Keratinocyte (primary cell): ENCODE results near the gene CYP11A1. TPM values are rescaled to one million over a fixed set of nuclear protein-coding genes. Genes with fewer than 3 reads are reported as not detected.
A peak's percentile ranks its signal among the peaks of the same experiment; 100 is the strongest.

Experiments used
- DNase-seq: peaks from one replicate; pipeline ENCODE4 v3.0.0-alpha.2; 2011; ENCODE audit warnings: low read depth, missing footprints, low spot score
- FAIRE-seq: peaks from 2 replicates; lab custom pipeline; 2011; peaks lifted over from hg19 to GRCh38; lab: Jason Lieb, UNC
- H2AFZ ChIP-seq: 2 replicates; pipeline ENCODE4 v1.6.0; 2012; ENCODE audit warnings: low read length, control low read depth, inconsistent platforms; ENCODE audit not compliant: control insufficient read depth
- H3K27ac ChIP-seq: 2 replicates; pipeline ENCODE4 v1.5.1; 2011; ENCODE audit warnings: low read length; ENCODE audit not compliant: control insufficient read depth, insufficient read depth
- H3K27me3 ChIP-seq: 3 replicates; pipeline ENCODE4 v1.6.0; 2011; ENCODE audit warnings: low read length; ENCODE audit not compliant: control insufficient read depth, insufficient read depth; ENCODE audit errors: extremely low read depth
- H3K36me3 ChIP-seq, 2 experiments: 2 replicates in 1 of 2; 3 replicates in 1 of 2; pipeline ENCODE4 v1.5.1; 2011; ENCODE audit warnings: low read length in 2 of 2, mild to moderate bottlenecking in 1 of 2; ENCODE audit not compliant: control insufficient read depth in 2 of 2, insufficient read depth in 2 of 2; ENCODE audit errors: extremely low read depth in 1 of 2
- H3K4me1 ChIP-seq: 3 replicates; pipeline ENCODE4 v1.5.1; 2011; ENCODE audit warnings: low read length; ENCODE audit not compliant: control insufficient read depth, insufficient read depth; ENCODE audit errors: extremely low read depth
- H3K4me2 ChIP-seq: 3 replicates; pipeline ENCODE4 v1.6.0; 2011; ENCODE audit warnings: low read depth, low read length; ENCODE audit not compliant: control insufficient read depth, insufficient read depth; ENCODE audit errors: extremely low read depth
- H3K4me3 ChIP-seq, 3 experiments: fragments of 200-600 bp in 1 of 3; sonication (generic) in 1 of 3; 2 replicates in 2 of 3; 3 replicates in 1 of 3; pipeline ENCODE4 v1.5.1; 2011 to 2016; ENCODE audit warnings: low read length in 3 of 3, mild to moderate bottlenecking in 3 of 3, control low read depth in 2 of 3, inconsistent platforms in 1 of 3, low read depth in 1 of 3, mixed read lengths in 1 of 3, mixed run types in 1 of 3, moderate library complexity in 1 of 3; ENCODE audit not compliant: control insufficient read depth in 2 of 3, insufficient read depth in 2 of 3; ENCODE audit errors: extremely low read depth in 1 of 3
- H3K79me2 ChIP-seq: 2 replicates; pipeline ENCODE4 v1.6.0; 2012; ENCODE audit warnings: low read length; ENCODE audit not compliant: control insufficient read depth, insufficient read depth
- H3K9ac ChIP-seq: 3 replicates; pipeline ENCODE4 v1.6.0; 2011; ENCODE audit warnings: low read length; ENCODE audit not compliant: control insufficient read depth, insufficient read depth; ENCODE audit errors: extremely low read depth
- H3K9me1 ChIP-seq: 3 replicates; pipeline ENCODE4 v1.6.0; 2011; ENCODE audit warnings: low read length; ENCODE audit not compliant: control insufficient read depth, insufficient read depth; ENCODE audit errors: extremely low read depth
- H3K9me3 ChIP-seq: 2 replicates; pipeline ENCODE4 v1.5.1; 2012; ENCODE audit warnings: low read depth, low read length; ENCODE audit not compliant: control insufficient read depth
- H4K20me1 ChIP-seq: 3 replicates; pipeline ENCODE4 v1.6.0; 2011; ENCODE audit warnings: low read length; ENCODE audit not compliant: control insufficient read depth, insufficient read depth; ENCODE audit errors: extremely low read depth
- EZH2 ChIP-seq: IDR thresholded peaks from one replicate; pipeline ENCODE4 v1.6.1; 2012; ENCODE audit warnings: inconsistent platforms, mild to moderate bottlenecking, low read length, moderate library complexity
- dilution Hi-C: fragments of 300-500 bp; cut with MboI; formaldehyde crosslinking; loops from one replicate; pipeline ENCODE4 v1.7.0; 2020; ENCODE audit warnings: low sequenced_read_pairs; ENCODE audit not compliant: extremely low pct_ligation_motif_present
- polyA plus RNA-seq, 5 experiments: library from polyadenylated mRNA; depleted of rRNA in 3 of 5; stranded (reverse) in 3 of 5; stranded (forward) in 1 of 5; unstranded in 1 of 5; fragments of >200 nt; gene quantifications; 1 replicate in 1 of 5; 2 replicates in 3 of 5; 3 replicates in 1 of 5; pipeline versions ENCODE4 v1.2.1 to v1.2.3, GENCODE V29; 2011 to 2012; ENCODE audit warnings: missing spikeins in 2 of 5, low read depth in 1 of 5, low replicate concordance in 1 of 5
- TF ChIP-seq, protein P1 (sequence below), 3 experiments: IDR thresholded peaks in 1 of 3; conservative IDR thresholded peaks in 1 of 3; optimal IDR thresholded peaks in 1 of 3; 2 replicates in 2 of 3; 3 replicates in 1 of 3; pipeline versions ENCODE3 to v1.5.1; 2011; ENCODE audit warnings: low read length in 3 of 3, mild to moderate bottlenecking in 3 of 3, moderate library complexity in 2 of 3, control low read depth in 1 of 3, inconsistent platforms in 1 of 3; ENCODE audit not compliant: insufficient read depth in 2 of 3; ENCODE audit errors: extremely low read depth in 1 of 3

CYP11A1 gene
- polyA plus RNA-seq, 1 donor (not counting 4 experiments of a cell fraction or from before 2014, with no cell fraction given), result not detected

DNA sequence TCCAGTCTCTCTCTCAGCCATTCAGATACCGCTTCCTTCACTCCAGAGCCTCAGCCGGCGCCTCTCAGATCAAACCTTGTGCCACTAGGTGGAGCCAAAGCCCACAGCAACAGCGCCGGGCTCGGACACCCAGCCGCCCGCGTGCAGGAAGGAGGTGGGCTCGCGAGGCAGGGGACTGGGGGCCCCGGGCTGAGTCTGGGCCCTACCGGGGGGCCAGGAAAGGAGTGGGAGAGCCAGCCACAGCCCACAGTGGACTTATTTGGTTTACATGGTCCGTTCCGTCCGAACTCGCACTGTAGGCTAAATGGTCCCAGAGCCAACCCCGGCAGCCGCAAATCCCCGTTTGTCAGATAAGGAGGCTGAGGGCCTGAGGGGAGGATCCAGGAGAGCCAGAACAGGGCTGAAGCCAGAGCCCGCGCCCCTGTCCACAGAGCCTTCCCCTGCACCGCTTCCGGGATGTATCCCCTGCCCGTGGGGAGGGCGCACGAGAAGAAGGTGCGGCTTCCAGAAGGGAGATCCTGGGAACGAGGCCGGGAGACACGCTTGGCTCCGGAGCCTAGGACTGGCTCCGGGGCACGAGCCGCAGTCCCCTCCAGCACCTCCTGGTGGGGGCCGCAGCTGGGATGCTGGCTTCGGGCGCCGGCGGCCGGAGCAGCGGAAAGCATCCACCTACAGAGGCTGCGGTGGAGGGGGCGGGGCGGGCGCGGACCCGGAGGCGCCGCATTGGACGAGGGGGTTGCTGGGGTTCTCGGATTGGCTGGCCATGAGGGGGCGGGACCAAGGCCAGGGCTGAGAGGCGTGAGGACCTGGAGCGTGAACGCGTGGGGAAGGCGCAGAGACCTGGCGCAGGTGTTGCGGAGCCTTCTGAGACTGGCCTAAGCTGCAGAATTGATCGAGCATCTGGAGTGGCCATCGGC lies 6.5 kb upstream of the CYP11A1 start:
- Histone ChIP-seq H3K36me3 (no peaks in the 10 kb centered on the region), H3K4me3 (peak overlapping the region; percentile 61 to 81 (median 78)), H3K9me1 (peaks cover 4% of the 10 kb centered on the region), H3K9ac (peak overlapping the region; percentile 74), H3K27me3 (peaks cover 31% of the 10 kb centered on the region), H3K79me2 (no peaks in the 10 kb centered on the region), H4K20me1 (no peaks in the 10 kb centered on the region), H3K9me3 (no peaks in the 10 kb centered on the region), H3K27ac (peak overlapping the region; percentile 55), H2AFZ (peak overlapping the region; percentile 90), H3K4me1 (peaks cover 22% of the 10 kb centered on the region), H3K4me2 (peak overlapping the region; percentile 99)
- dilution Hi-C loops, result no loop called here
- DNase-seq, result no peak
- TF ChIP-seq EZH2, result no peak
- TF ChIP-seq, protein P1, sequence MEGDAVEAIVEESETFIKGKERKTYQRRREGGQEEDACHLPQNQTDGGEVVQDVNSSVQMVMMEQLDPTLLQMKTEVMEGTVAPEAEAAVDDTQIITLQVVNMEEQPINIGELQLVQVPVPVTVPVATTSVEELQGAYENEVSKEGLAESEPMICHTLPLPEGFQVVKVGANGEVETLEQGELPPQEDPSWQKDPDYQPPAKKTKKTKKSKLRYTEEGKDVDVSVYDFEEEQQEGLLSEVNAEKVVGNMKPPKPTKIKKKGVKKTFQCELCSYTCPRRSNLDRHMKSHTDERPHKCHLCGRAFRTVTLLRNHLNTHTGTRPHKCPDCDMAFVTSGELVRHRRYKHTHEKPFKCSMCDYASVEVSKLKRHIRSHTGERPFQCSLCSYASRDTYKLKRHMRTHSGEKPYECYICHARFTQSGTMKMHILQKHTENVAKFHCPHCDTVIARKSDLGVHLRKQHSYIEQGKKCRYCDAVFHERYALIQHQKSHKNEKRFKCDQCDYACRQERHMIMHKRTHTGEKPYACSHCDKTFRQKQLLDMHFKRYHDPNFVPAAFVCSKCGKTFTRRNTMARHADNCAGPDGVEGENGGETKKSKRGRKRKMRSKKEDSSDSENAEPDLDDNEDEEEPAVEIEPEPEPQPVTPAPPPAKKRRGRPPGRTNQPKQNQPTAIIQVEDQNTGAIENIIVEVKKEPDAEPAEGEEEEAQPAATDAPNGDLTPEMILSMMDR (optimal IDR thresholded peaks at IDR 0.05 in 1 of 3, IDR thresholded peaks at IDR 0.05 in 1 of 3, conservative IDR thresholded peaks at IDR 0.05 in 1 of 3; ENCODE audit: extremely low read depth in 1 of 3, insufficient read depth in 2 of 3, low read length in 3 of 3), result peak; percentile 77 to 93 (median 87)
- FAIRE-seq, result no peak

DNA sequence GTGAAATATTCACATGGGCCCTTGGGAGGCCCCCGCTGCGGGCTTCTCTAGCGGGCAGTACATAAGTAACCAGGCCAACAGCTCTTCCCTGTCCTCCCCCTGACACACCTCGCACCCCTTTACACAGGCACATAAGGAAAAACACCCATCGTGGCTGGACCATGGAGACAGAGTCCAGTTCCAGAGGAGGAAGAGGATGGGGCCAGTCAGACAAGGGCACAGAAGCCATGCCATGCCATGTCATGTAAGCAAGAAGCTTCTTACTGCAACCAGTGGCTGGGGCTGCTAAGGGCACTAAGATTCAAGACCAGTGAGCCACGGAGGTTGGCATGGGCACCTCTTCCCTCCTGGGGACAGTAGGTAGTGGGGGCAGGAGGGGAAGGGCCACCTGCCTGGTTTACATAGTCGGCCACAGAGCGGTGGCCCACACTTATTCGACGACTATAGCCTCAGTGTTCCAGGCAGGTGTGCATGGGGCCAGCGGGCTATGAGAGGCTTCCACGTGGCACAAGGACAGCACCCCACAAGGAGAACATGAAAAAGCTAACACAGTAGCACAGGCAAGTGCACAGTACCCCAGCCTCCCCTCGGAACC lies 5.7 kb upstream of the CYP11A1 start:
- Histone ChIP-seq H3K4me3 (no peak overlapping the region), H3K4me2 (peak overlapping the region; percentile 99), H4K20me1 (no peaks in the 10 kb centered on the region), H3K9me3 (no peaks in the 10 kb centered on the region), H3K27ac (no peak overlapping the region), H3K79me2 (no peaks in the 10 kb centered on the region), H3K36me3 (no peaks in the 10 kb centered on the region), H2AFZ (no peak overlapping the region), H3K9ac (no peak overlapping the region), H3K9me1 (peaks cover 4% of the 10 kb centered on the region), H3K27me3 (peaks cover 31% of the 10 kb centered on the region), H3K4me1 (peaks cover 13% of the 10 kb centered on the region)
- DNase-seq, result no peak
- TF ChIP-seq EZH2, result no peak
- TF ChIP-seq, protein P1 (optimal IDR thresholded peaks at IDR 0.05 in 1 of 3, IDR thresholded peaks at IDR 0.05 in 1 of 3, conservative IDR thresholded peaks at IDR 0.05 in 1 of 3; ENCODE audit: extremely low read depth in 1 of 3, insufficient read depth in 2 of 3, low read length in 3 of 3), result no peak
- dilution Hi-C loops, result no loop called here
- FAIRE-seq, result no peak
